A673 (cell line): Measurements from ENCODE around the gene GJB6. TPM values are rescaled to one million over a fixed set of nuclear protein-coding genes. Genes with fewer than 3 reads are reported as not detected.

Experiments
- BruUV-seq: library from RNA; stranded (reverse); fragments of 400-500 nt; replicated peaks from 2 replicates; lab custom pipeline; 2021; lab: Mats Ljungman, UMichigan
- CTCF ChIA-PET: fragments of 300-600 bp; sonication (Branson Sonifier 250); formaldehyde crosslinking; loops from one replicate; lab custom pipeline; 2022; ENCODE audit warnings: antibody characterized with exemption; lab: Charles Lee
- POLR2A ChIA-PET: fragments of 300-600 bp; sonication (Branson Sonifier 250); formaldehyde crosslinking; loops from one replicate; lab custom pipeline; 2022; ENCODE audit warnings: antibody characterized with exemption; ENCODE audit not compliant: low non-redundant PET; lab: Charles Lee
- DNase-seq: peaks from one replicate; pipeline ENCODE4 v3.0.0-alpha.2; 2015; ENCODE audit warnings: low spot score
- H3K27ac ChIP-seq: fragments of 200-600 bp; sonication (generic); 2 replicates; pipeline ENCODE4 v1.5.1; 2016; ENCODE audit warnings: mixed run types, low read depth, mild to moderate bottlenecking, mixed read lengths, antibody characterized with exemption, low read length; ENCODE audit not compliant: poor library complexity, severe bottlenecking
- H3K27me3 ChIP-seq: fragments of 200-600 bp; sonication (generic); replicated peaks from 2 replicates; pipeline ENCODE4 v1.6.1; 2017; ENCODE audit warnings: mixed run types, low read depth, mild to moderate bottlenecking, mixed read lengths, antibody characterized with exemption, low read length; ENCODE audit not compliant: insufficient read depth, poor library complexity
- H3K36me3 ChIP-seq: fragments of 200-600 bp; sonication (generic); 2 replicates; pipeline ENCODE4 v1.6.1; 2016; ENCODE audit warnings: mixed run types, mild to moderate bottlenecking, mixed read lengths, antibody characterized with exemption, low read length; ENCODE audit not compliant: insufficient read depth, poor library complexity, severe bottlenecking
- H3K4me1 ChIP-seq: fragments of 200-600 bp; sonication (generic); 2 replicates; pipeline ENCODE4 v1.6.1; 2017; ENCODE audit warnings: mixed run types, mild to moderate bottlenecking, mixed read lengths, antibody characterized with exemption, low read length; ENCODE audit not compliant: insufficient read depth, poor library complexity, severe bottlenecking
- H3K4me3 ChIP-seq: fragments of 200-600 bp; sonication (generic); 2 replicates; pipeline ENCODE4 v1.5.1; 2016; ENCODE audit warnings: low read depth, mixed run types, mild to moderate bottlenecking, mixed read lengths, low read length; ENCODE audit not compliant: poor library complexity, severe bottlenecking
- H3K9me3 ChIP-seq: fragments of 200-600 bp; sonication (generic); 2 replicates; pipeline ENCODE4 v1.6.1; 2016; ENCODE audit warnings: mixed run types, low read depth, mild to moderate bottlenecking, mixed read lengths, antibody characterized with exemption, low read length; ENCODE audit not compliant: poor library complexity, severe bottlenecking
- CTCF ChIP-seq: fragments of 300-800, 200-600 bp; sonication (generic); conservative IDR thresholded peaks from 2 replicates; pipeline ENCODE4 v1.5.1; 2017; ENCODE audit warnings: low read depth, mild to moderate bottlenecking, antibody characterized with exemption, low read length, moderate library complexity, mixed read lengths
- EZH2 ChIP-seq: fragments of 200-600 bp; sonication (generic); IDR thresholded peaks from 2 replicates; pipeline ENCODE4 v1.6.1; 2017; ENCODE audit warnings: borderline replicate concordance, low read depth, mild to moderate bottlenecking, mixed read lengths, antibody characterized with exemption, low read length; ENCODE audit not compliant: poor library complexity, severe bottlenecking
- intact Hi-C: fragments of 100-400 bp; cut with micrococcal nuclease; formaldehyde crosslinking; loops from one replicate; pipeline ENCODE4 v1.10.0; 2022; ENCODE audit not compliant: unreplicated experiment
- total RNA-seq: library from RNA; stranded (reverse); gene quantifications from 2 replicates; pipeline ENCODE4 v1.2.3, GENCODE V29; 2021

Gene GJB6
- total RNA-seq, 1 experiment from 2014 or later, result not detected

- no peak for DNase-seq
Measured at GRCh38 chr13:20190481-20191310, 41.4 kb downstream of the GJB6 start.

GRCh38 chr13:20190076-20190475, 42.0 kb downstream of the GJB6 start:
- no peak for DNase-seq
- CTCF ChIA-PET, result no interaction called here
- Histone ChIP-seq H3K27ac (no peak overlapping the region), H3K36me3 (no peaks in the 10 kb centered on the region), H3K4me3 (no peak overlapping the region), H3K27me3 (peaks cover 44% of the 10 kb centered on the region), H3K4me1 (peaks cover 12% of the 10 kb centered on the region), H3K9me3 (no peaks in the 10 kb centered on the region)
- intact Hi-C loops, result no loop called here
- no TSS peak for BruUV-seq
- POLR2A ChIA-PET, result no interaction called here
- no peak for TF ChIP-seq CTCF
- no peak for TF ChIP-seq EZH2

More at GRCh38 chr13:20190481-20191310, 41.4 kb downstream of the GJB6 start:
- H3K4me1 ChIP-seq, result peaks cover 12% of the 10 kb centered on the region
- no TSS peak for BruUV-seq
- TF ChIP-seq CTCF (no peak), EZH2 (no peak)
- intact Hi-C loops, result no loop called here
- H3K27me3 ChIP-seq, result peaks cover 50% of the 10 kb centered on the region
- H3K27ac ChIP-seq, result no peak overlapping the region
- ChIA-PET CTCF (no interaction called here), POLR2A (no interaction called here)
- H3K36me3 ChIP-seq, result no peaks in the 10 kb centered on the region
- H3K9me3 ChIP-seq, result no peaks in the 10 kb centered on the region
- no peak overlapping the region for H3K4me3 ChIP-seq

GRCh38 chr13:20188667-20189553, 43.2 kb downstream of the GJB6 start:
- ChIA-PET CTCF (no interaction called here), POLR2A (no interaction called here)
- no TSS peak for BruUV-seq
- Histone ChIP-seq H3K4me3 (no peak overlapping the region), H3K36me3 (no peaks in the 10 kb centered on the region), H3K4me1 (peaks cover 10% of the 10 kb centered on the region), H3K27me3 (peaks cover 32% of the 10 kb centered on the region), H3K27ac (no peak overlapping the region), H3K9me3 (no peaks in the 10 kb centered on the region)
- intact Hi-C loops, result loop anchor here (10.0 kb wide), 2 partner anchors 736 to 1286 kb away; no protein-coding TSS in a partner anchor
- TF ChIP-seq EZH2 (no peak), CTCF (0 out of 2 replicates have a peak, but pooled peaks have one; percentile 25)
- DNase-seq, result peak; percentile 33
